Measurements from ENCODE around the gene AMN1. TPM values are rescaled to one million over a fixed set of nuclear protein-coding genes. Genes with fewer than 3 reads are reported as not detected.

Gene AMN1
- total and polyA plus RNA-seq, 2 experiments from 2014 or later, result 9.3 to 14.0 TPM

DNA sequence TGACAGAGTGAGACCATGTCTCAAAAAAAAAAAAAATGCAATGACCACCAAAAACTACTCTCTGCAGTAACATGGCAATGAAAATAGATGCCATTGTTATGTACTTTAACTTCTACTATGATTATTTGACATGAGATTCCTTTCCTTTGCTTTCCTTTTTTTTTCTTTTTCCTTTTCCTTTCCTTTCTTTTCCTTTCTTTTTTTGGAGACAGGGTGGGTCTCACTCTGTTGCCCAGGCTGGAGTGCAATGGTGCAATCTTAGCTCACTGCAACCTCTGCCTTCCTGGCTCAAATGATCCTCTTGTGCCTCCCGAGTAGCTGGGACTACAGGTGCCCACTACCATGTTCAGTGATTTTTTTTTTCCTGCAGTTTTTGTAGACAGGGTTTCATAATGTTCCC, 94.2 kb downstream of the AMN1 start:
- H3K4me3 ChIP-seq, result no peak overlapping the region
- H3K27ac ChIP-seq, result no peak overlapping the region
- TF ChIP-seq EZH2 (IDR thresholded peaks at IDR 0.05; ENCODE audit: borderline replicate concordance) (no peak), EZH2phosphoT487 (IDR thresholded peaks at IDR 0.05; ENCODE audit: low read depth, severe bottlenecking, unreplicated experiment) (no peak)
- TF ChIP-seq, protein P1, sequence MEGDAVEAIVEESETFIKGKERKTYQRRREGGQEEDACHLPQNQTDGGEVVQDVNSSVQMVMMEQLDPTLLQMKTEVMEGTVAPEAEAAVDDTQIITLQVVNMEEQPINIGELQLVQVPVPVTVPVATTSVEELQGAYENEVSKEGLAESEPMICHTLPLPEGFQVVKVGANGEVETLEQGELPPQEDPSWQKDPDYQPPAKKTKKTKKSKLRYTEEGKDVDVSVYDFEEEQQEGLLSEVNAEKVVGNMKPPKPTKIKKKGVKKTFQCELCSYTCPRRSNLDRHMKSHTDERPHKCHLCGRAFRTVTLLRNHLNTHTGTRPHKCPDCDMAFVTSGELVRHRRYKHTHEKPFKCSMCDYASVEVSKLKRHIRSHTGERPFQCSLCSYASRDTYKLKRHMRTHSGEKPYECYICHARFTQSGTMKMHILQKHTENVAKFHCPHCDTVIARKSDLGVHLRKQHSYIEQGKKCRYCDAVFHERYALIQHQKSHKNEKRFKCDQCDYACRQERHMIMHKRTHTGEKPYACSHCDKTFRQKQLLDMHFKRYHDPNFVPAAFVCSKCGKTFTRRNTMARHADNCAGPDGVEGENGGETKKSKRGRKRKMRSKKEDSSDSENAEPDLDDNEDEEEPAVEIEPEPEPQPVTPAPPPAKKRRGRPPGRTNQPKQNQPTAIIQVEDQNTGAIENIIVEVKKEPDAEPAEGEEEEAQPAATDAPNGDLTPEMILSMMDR (IDR thresholded peaks at IDR 0.05; ENCODE audit: poor library complexity), result no peak
- WGBS (ENCODE audit: low lambda C conversion rate, missing lambda C conversion rate), result 80% methylated on average over 1 of the region's 1 CpG
- no peaks in the 10 kb centered on the region for H3K36me3 ChIP-seq (replicated peaks; ENCODE audit: insufficient read depth, low read depth)
- H3K4me1 ChIP-seq (ENCODE audit: insufficient read depth), result no peaks in the 10 kb centered on the region
- no peaks in the 10 kb centered on the region for H3K27me3 ChIP-seq
- H3K9me2 ChIP-seq (replicated peaks; ENCODE audit: insufficient read depth), result no peaks in the 10 kb centered on the region
- H4K20me1 ChIP-seq (ENCODE audit: insufficient read depth, poor library complexity, severe bottlenecking), result no peaks in the 10 kb centered on the region
- H3K9me3 ChIP-seq (ENCODE audit: low read depth), result no peaks in the 10 kb centered on the region
- H2AFZ ChIP-seq, result no peak overlapping the region
- H3K4me2 ChIP-seq, result no peak overlapping the region
- DNase-seq (ENCODE audit: low spot score), result no peak
- no peaks in the 10 kb centered on the region for H3K79me2 ChIP-seq

DNA sequence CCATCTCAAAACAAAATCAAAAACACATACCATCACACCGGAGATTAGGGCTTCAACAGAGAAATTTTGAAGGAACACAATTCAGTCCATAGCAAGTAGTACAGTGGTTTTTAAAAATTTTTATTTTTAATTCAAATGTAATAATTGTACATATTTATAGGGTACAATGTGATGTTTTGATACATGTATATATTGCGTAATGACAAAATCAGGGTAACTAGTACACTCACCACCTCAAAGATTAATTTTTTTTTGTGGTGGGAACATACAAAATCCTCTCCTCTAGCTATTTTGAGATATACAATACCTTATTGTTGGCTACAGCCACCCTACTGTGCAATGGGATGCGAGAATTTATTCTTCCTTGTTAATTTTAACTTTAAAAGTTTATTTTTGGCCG, 95.4 kb downstream of the AMN1 start:
- Histone ChIP-seq H3K9me3 (ENCODE audit: low read depth) (no peaks in the 10 kb centered on the region), H3K79me2 (no peaks in the 10 kb centered on the region), H3K4me1 (ENCODE audit: insufficient read depth) (no peaks in the 10 kb centered on the region), H3K9me2 (replicated peaks; ENCODE audit: insufficient read depth) (no peaks in the 10 kb centered on the region), H3K4me3 (no peak overlapping the region), H3K27me3 (no peaks in the 10 kb centered on the region), H4K20me1 (ENCODE audit: insufficient read depth, poor library complexity, severe bottlenecking) (no peaks in the 10 kb centered on the region), H3K4me2 (no peak overlapping the region), H3K36me3 (replicated peaks; ENCODE audit: insufficient read depth, low read depth) (no peaks in the 10 kb centered on the region), H2AFZ (no peak overlapping the region), H3K27ac (no peak overlapping the region)
- no peak for DNase-seq (ENCODE audit: low spot score)
- 86% methylated on average over 4 of the region's 4 CpGs for whole genome bisulfite sequencing (ENCODE audit: low lambda C conversion rate, missing lambda C conversion rate)
- TF ChIP-seq EZH2 (IDR thresholded peaks at IDR 0.05; ENCODE audit: borderline replicate concordance) (no peak), EZH2phosphoT487 (IDR thresholded peaks at IDR 0.05; ENCODE audit: low read depth, severe bottlenecking, unreplicated experiment) (no peak)
- TF ChIP-seq, protein P1 (IDR thresholded peaks at IDR 0.05; ENCODE audit: poor library complexity), result no peak

DNA sequence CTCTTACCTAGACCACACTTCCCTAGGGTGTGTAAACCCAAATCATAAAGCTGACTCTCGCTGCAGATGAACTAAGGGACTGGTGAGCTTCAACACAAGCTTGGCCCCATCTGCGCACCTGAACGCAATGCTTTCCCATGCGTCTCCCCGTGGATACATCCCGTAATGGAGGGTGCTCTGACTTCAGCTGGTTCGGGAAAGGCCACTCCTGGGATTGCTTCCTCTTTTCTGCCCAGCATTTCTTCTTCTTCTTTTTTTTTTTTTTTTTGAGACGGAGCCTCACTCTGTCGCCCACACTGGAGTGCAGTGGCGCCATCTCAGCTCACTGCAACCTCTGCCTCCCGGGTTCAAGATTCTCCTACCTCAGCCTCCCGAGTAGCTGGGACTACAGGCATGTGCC, 97.0 kb downstream of the AMN1 start:
- H3K27ac ChIP-seq, result no peak overlapping the region
- H3K79me2 ChIP-seq, result no peaks in the 10 kb centered on the region
- H3K9me2 ChIP-seq (replicated peaks; ENCODE audit: insufficient read depth), result no peaks in the 10 kb centered on the region
- H3K36me3 ChIP-seq (replicated peaks; ENCODE audit: insufficient read depth, low read depth), result no peaks in the 10 kb centered on the region
- DNase-seq (ENCODE audit: low spot score), result no peak
- TF ChIP-seq EZH2phosphoT487 (IDR thresholded peaks at IDR 0.05; ENCODE audit: low read depth, severe bottlenecking, unreplicated experiment), result no peak
- TF ChIP-seq, protein P1 (IDR thresholded peaks at IDR 0.05; ENCODE audit: poor library complexity), result no peak
- no peak for TF ChIP-seq EZH2 (IDR thresholded peaks at IDR 0.05; ENCODE audit: borderline replicate concordance)
- H4K20me1 ChIP-seq (ENCODE audit: insufficient read depth, poor library complexity, severe bottlenecking), result no peaks in the 10 kb centered on the region
- no peak overlapping the region for H3K4me3 ChIP-seq
- no peaks in the 10 kb centered on the region for H3K4me1 ChIP-seq (ENCODE audit: insufficient read depth)
- H3K4me2 ChIP-seq, result no peak overlapping the region
- H3K27me3 ChIP-seq, result no peaks in the 10 kb centered on the region
- H2AFZ ChIP-seq, result no peak overlapping the region
- 94% methylated on average over 12 of the region's 12 CpGs for WGBS (ENCODE audit: low lambda C conversion rate, missing lambda C conversion rate)
- no peaks in the 10 kb centered on the region for H3K9me3 ChIP-seq (ENCODE audit: low read depth)

Data from hepatocyte (in vitro differentiated cells).